SK-N-MC (cell line): Measurements from ENCODE around the gene MAP3K12.

Experiments used
- DNase-seq: peaks from one replicate; pipeline ENCODE4 v3.0.0-alpha.2; 2011; ENCODE audit warnings: low read depth, low spot score
- H3K27ac ChIP-seq: fragments of 200-600 bp; sonication (generic); 2 replicates; pipeline ENCODE4 v1.5.1; 2016; ENCODE audit warnings: mixed run types
- H3K36me3 ChIP-seq: fragments of 200-600 bp; sonication (generic); 2 replicates; pipeline ENCODE4 v1.6.1; 2017; ENCODE audit warnings: antibody characterized with exemption, low read length, mixed read lengths; ENCODE audit not compliant: insufficient read depth
- H3K4me3 ChIP-seq: fragments of 200-600 bp; sonication (generic); 2 replicates; pipeline ENCODE4 v1.5.1; 2016
- H3K9ac ChIP-seq: fragments of 200-600 bp; sonication (generic); 2 replicates; pipeline ENCODE4 v1.8.0; 2017; ENCODE audit warnings: mixed run types, mixed read lengths; ENCODE audit not compliant: insufficient read length
- H3K9me3 ChIP-seq: fragments of 200-600 bp; sonication (generic); 2 replicates; pipeline ENCODE4 v1.6.1; 2017; ENCODE audit warnings: low read depth, mild to moderate bottlenecking, antibody characterized with exemption, low read length, moderate library complexity, mixed read lengths
- EZH2 ChIP-seq: fragments of 200-600 bp; sonication (generic); IDR thresholded peaks from one replicate; pipeline ENCODE4 v1.6.1; 2017; ENCODE audit warnings: antibody characterized with exemption
- FOXP2 ChIP-seq: optimal IDR thresholded peaks from 2 replicates; pipeline ENCODE3; 2011; ENCODE audit warnings: mild to moderate bottlenecking, moderate library complexity; ENCODE audit not compliant: insufficient read depth; ENCODE audit errors: extremely low read length, control extremely low read depth
- POLR2AphosphoS5 ChIP-seq: IDR thresholded peaks from 2 replicates; pipeline ENCODE4 v1.6.1; 2012; ENCODE audit warnings: mild to moderate bottlenecking, low read depth, low read length, borderline replicate concordance

The MAP3K12 gene

DNA sequence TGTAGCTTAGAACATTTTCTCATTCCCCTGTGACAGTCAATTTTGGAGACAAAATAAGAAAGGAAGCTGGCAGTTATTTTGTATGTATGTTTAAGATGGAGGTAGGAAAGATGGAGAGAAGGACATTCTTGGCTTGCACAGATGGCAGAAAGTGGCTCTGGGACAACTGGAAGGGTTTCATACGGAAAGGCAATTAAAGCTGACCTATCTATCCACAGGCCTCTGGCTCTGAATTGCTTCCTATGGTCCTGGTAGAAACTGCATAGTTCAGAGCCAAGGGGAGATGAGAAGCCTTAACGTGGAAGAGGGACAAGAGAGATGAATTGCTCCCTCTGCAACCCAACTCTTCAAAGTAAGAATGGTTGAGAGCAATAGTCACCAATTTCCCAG is 16.0 kb upstream of the MAP3K12 start:
- no peak overlapping the region for H3K27ac ChIP-seq
- H3K9ac ChIP-seq: no peak overlapping the region
- TF ChIP-seq EZH2 (no peak), POLR2AphosphoS5 (no peak), FOXP2 (no peak)
- no peaks in the 10 kb centered on the region for H3K9me3 ChIP-seq
- no peak for DNase-seq
- H3K4me3 ChIP-seq: no peak overlapping the region
- H3K36me3 ChIP-seq: peaks cover 59% of the 10 kb centered on the region

DNA sequence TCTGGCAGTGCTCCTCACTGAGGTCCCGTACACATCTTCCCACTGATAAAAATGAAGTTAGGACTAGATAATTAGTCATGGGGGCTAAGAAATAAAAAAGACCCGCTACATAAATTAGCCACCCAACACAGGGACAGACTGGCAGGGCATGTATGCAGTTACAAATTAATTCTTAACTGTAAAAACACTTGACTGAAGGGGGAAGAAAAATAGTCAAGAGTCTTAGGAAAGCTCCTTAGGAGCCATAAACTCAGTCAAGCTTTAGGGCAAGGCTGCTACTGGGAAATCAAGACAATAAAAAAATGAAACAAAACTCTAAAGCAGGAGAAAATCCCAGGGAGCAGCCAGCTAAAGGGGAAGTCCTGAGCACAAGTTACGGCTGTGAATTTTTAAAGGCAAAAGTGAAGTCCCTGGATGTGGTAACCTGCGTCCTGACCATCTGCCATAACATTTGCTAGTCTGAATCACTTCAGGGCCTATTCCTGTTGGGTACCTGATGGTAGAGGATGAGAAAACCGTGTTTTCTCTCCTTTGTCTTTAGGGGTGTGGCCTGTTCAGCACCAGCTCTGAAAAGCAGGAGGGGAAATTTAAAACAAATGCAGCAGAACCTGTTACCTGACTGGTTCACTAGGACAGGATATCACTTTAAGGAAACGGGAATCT is 15.5 kb upstream of the MAP3K12 start:
- peaks cover 55% of the 10 kb centered on the region for H3K36me3 ChIP-seq
- H3K9me3 ChIP-seq: no peaks in the 10 kb centered on the region
- no peak for DNase-seq
- H3K9ac ChIP-seq: no peak overlapping the region
- no peak overlapping the region for H3K4me3 ChIP-seq
- H3K27ac ChIP-seq: 0 out of 2 replicates have a peak overlapping the region, but pooled peaks have one; percentile 22
- TF ChIP-seq POLR2AphosphoS5 (no peak), FOXP2 (no peak), EZH2 (no peak)

DNA sequence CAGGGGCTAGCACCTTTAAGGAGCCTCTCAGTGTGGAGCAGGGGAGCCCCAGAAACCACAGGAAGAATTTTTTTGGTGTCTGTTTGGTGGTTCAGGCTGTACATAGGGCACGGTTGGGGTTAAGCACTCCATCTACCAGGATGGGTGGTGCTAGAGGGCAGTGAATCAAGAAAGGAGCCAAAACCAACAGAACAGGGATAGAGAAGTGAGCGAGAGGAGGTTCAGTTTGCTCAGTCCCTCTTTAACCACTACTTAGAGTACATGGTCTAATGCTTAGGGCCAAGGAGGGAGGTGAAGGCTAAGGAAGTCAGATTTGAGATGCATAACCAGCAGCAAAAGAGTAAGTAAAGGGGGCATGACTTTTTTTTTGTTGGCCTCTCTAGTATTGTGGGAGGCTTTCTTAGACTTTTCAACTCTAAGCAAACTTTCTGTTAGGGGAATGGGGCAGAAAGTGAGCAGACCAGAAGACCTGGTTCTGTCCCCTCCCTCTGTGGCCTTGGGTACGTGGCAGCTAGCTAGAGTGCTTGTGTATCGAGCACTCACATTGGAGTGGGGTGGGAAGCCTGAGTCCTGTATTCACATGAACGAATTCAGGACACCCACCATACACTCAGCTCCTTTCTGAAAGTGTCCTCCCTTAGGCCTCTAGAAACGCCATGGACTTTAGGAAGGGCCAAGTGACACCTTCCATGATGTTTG is 14.6 kb upstream of the MAP3K12 start:
- H3K4me3 ChIP-seq: no peak overlapping the region
- H3K9ac ChIP-seq: peak overlapping the region; percentile 34
- H3K36me3 ChIP-seq: peaks cover 49% of the 10 kb centered on the region
- no peak overlapping the region for H3K27ac ChIP-seq
- no peak for DNase-seq
- TF ChIP-seq POLR2AphosphoS5: no peak
- no peak for TF ChIP-seq EZH2
- TF ChIP-seq FOXP2: no peak
- H3K9me3 ChIP-seq: no peaks in the 10 kb centered on the region

DNA sequence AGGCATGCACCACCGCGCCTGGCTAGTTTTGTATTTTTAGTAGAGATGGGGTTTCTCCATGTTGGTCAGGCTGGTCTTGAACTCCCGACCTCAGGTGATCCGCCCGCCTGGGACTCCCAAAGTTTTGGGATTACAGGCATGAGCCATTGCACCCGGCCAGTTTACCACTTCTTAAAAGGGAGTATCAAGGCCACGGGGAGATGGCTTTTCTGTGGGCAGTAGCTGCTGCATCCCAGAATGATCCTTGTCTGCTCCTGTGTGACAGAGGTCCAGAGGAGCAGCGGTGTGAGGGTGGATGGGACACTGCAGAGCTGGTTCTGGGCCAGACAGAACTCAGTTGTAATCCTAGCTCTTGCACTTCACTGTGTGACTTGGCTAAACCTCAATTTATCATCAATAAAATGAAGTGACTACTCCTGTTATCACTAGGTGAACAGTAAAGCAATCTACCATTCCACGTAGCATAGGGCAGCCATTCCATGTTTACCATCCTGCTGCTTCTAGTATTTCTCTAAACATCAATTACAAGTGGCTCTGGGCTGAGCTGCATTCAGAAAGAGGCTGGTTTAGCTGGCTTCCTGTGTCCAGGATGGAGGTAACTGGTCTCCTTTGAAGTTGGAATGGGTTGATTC is 11.0 kb upstream of the MAP3K12 start:
- no peak overlapping the region for H3K27ac ChIP-seq
- H3K36me3 ChIP-seq: peaks cover 47% of the 10 kb centered on the region; the same call in 1 of the 2 replicates
- DNase-seq: no peak
- no peak overlapping the region for H3K9ac ChIP-seq
- no peak overlapping the region for H3K4me3 ChIP-seq
- H3K9me3 ChIP-seq: no peaks in the 10 kb centered on the region
- TF ChIP-seq EZH2 (no peak), POLR2AphosphoS5 (no peak), FOXP2 (no peak)

DNA sequence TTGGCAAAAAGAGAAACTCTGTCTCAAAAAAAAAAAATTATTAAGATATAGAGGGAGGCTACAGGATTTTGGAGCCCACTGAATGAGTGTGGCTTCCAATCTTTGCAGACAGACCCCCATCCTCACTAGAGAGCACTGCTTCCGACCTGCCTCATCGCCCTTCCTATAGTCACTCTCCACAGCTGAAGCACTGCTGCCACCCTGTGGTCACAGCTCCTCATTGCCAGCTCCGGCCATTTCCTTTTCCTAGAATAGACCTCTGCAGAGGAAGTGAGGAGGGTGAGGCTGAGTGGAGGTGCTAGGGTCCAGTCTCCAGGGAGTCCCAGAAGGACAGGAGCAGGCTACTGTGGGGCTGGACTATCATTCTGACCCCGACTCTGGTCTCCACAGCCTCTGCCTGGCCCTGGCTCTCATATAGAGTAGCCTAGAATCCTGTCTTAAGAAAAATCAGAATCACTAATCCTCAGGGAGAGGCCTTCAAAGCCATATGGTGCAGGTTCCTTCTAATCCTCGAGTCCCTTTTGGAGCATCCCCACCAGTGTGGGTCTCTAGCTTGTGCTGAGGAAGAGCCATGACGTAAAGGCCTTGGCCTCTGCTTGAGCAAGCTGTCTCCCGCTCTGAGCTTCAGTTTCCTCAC is 9.4 kb upstream of the MAP3K12 start:
- no peak for DNase-seq
- no peaks in the 10 kb centered on the region for H3K9me3 ChIP-seq
- peaks cover 47% of the 10 kb centered on the region for H3K36me3 ChIP-seq
- H3K9ac ChIP-seq: no peak overlapping the region
- no peak for TF ChIP-seq FOXP2
- no peak for TF ChIP-seq POLR2AphosphoS5
- TF ChIP-seq EZH2: no peak
- no peak overlapping the region for H3K4me3 ChIP-seq
- no peak overlapping the region for H3K27ac ChIP-seq

DNA sequence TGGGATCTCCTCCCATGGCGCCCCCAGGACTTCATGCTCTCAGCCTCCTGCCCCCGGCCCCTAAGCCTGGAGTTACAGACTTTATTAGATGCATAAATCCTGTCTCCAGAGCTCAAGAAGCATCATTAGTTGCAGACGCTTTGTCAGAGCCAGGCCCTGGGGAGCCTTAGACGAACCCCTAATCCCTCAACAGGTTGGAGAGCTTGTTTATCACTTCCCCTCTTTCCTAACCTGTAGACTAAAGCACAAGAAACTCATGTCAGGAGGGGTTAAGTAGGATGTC is 8.3 kb upstream of the MAP3K12 start:
- H3K27ac ChIP-seq: peak overlapping the region; percentile 55; the same call in 1 of the 2 replicates
- no peak for TF ChIP-seq EZH2
- no peak for TF ChIP-seq POLR2AphosphoS5
- no peak for TF ChIP-seq FOXP2
- no peak for DNase-seq
- H3K36me3 ChIP-seq: peaks cover 51% of the 10 kb centered on the region
- H3K9ac ChIP-seq: no peak overlapping the region
- H3K9me3 ChIP-seq: no peaks in the 10 kb centered on the region
- no peak overlapping the region for H3K4me3 ChIP-seq

DNA sequence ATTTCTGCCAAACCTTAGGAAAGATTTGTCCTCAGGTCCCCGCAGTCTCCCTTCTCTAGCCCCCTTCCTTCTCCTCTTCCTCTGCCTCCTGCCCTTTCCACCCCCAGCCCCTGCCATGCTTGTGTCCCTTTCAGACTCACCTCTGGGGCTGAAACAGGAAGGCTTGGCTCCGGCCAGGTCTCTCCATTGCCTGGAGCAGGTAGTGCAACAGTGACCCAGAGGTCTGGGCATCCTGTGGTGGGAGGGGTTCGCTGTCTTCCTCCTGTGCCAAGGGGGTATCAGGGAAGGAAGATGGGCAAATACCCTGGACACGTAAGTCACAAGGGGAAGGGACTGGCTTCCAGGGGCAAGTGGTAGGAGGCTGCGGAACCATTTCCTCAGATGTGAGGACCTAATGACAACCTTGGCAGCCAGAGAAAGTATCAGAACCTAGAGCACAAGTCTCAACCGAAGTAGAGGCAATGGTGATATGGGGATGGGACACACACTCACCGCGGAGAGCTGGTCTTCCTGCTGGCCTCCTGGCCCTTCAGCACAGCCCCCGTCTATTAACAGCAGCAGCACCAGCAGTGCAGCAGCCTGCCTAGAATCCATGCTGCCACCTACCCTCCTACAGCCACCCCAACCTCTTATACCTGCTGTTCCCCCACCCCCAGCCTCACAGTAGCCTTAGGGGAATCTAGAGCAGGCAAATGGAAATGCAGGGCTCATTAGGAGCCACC is 7.8 kb upstream of the MAP3K12 start, which contains the start of gene NPFF:
NPFF (minus strand) TSS at position 604 of the 722 bp plus-strand sequence; CDS start at position 594, 10 bp downstream.
- H3K9ac ChIP-seq: no peak within 1 kb of the TSS
- H3K4me3 ChIP-seq: no peak within 1 kb of the TSS
- H3K36me3 ChIP-seq: peaks cover 46% of the 10 kb centered on the region
- no peaks in the 10 kb centered on the region for H3K9me3 ChIP-seq
- H3K27ac ChIP-seq: peak within 1 kb of the TSS; percentile 55; the same call in 1 of the 2 replicates
- no peak for TF ChIP-seq POLR2AphosphoS5
- TF ChIP-seq EZH2: no peak
- TF ChIP-seq FOXP2: no peak
- no peak for DNase-seq
